Neutrophil (primary cell): ENCODE results near the gene TSPAN5.

Experiments
- H3K27ac ChIP-seq: fragments of 200-600 bp; sonication (generic); 2 replicates; pipeline ENCODE4 v1.5.1; 2016; ENCODE audit warnings: mild to moderate bottlenecking, moderate library complexity
- H3K27me3 ChIP-seq: fragments of 200-600 bp; sonication (generic); 2 replicates; pipeline ENCODE4 v1.6.0; 2016; ENCODE audit warnings: mild to moderate bottlenecking
- H3K36me3 ChIP-seq: fragments of 200-600 bp; sonication (generic); 2 replicates; pipeline ENCODE4 v1.5.1; 2017
- H3K4me1 ChIP-seq, 2 experiments: fragments of 200-600 bp in 1 of 2; sonication (generic) in 1 of 2; 1 replicate in 1 of 2; 2 replicates in 1 of 2; pipeline versions ENCODE4 v1.5.1 to v1.6.1; 2013 to 2016; ENCODE audit warnings: low read depth in 1 of 2, low read length in 1 of 2, mild to moderate bottlenecking in 1 of 2, moderate library complexity in 1 of 2; ENCODE audit not compliant: control insufficient read depth in 1 of 2, insufficient read depth in 1 of 2
- H3K4me3 ChIP-seq, 2 experiments: fragments of 200-600 bp in 1 of 2; sonication (generic) in 1 of 2; 1 replicate in 1 of 2; 2 replicates in 1 of 2; pipeline ENCODE4 v1.5.1; 2013 to 2016; ENCODE audit warnings: low read depth in 1 of 2, low read length in 1 of 2, mild to moderate bottlenecking in 1 of 2, moderate library complexity in 1 of 2
- H3K9me3 ChIP-seq: fragments of 200-600 bp; sonication (generic); 2 replicates; pipeline ENCODE4 v1.5.1; 2016
- TF ChIP-seq, protein P1 (sequence below): fragments of 200-600 bp; sonication (generic); IDR thresholded peaks from 2 replicates; pipeline ENCODE4 v1.5.1; 2016; ENCODE audit warnings: antibody characterized with exemption

The TSPAN5 gene

DNA sequence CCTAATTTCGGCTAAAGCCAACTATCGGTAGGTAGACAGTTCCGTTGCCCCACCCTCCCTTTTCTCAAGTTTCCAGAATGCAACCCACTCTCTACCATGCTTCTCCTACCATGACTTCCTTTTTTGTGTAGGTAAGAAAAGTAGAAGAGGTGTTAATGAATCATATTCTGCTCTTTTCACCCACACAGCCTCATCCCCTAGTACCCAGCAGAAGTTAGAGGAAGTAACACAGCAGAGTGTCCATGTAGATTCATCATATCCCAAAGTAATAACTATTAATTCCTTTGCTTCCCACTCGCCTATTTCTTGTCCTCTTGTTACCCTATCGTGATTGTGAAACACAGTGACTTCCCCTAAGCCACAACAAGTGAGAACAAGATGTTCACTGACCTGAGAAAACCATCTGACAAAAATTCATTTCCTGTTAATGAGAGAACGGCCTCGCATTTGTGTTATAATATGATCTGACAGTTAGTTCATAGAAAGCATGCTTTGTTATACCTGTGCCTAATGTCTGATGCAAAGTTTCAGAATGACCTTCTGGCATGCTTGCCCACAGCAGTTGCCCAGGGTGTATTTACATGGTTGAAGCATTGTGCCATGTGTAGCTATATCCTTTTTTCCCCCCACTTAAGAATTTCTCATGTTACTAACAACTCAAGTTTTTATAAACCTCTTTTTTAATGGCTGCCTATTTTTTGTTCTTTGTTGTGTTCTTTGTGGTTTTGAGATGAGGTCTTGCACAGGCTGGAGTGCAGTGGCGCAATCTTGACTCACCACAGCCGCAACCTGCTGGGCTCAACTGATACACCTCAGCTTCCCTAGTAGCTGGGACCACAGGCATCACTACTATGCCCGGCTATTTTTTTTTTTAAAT, 211.7 kb downstream of the TSPAN5 start:
- TF ChIP-seq, protein P1, sequence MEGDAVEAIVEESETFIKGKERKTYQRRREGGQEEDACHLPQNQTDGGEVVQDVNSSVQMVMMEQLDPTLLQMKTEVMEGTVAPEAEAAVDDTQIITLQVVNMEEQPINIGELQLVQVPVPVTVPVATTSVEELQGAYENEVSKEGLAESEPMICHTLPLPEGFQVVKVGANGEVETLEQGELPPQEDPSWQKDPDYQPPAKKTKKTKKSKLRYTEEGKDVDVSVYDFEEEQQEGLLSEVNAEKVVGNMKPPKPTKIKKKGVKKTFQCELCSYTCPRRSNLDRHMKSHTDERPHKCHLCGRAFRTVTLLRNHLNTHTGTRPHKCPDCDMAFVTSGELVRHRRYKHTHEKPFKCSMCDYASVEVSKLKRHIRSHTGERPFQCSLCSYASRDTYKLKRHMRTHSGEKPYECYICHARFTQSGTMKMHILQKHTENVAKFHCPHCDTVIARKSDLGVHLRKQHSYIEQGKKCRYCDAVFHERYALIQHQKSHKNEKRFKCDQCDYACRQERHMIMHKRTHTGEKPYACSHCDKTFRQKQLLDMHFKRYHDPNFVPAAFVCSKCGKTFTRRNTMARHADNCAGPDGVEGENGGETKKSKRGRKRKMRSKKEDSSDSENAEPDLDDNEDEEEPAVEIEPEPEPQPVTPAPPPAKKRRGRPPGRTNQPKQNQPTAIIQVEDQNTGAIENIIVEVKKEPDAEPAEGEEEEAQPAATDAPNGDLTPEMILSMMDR = no peak
- H3K9me3 ChIP-seq = no peaks in the 10 kb centered on the region
- peaks cover 18 to 23% of the 10 kb centered on the region in 2 experiments for H3K4me1 ChIP-seq
- H3K36me3 ChIP-seq = peaks cover 10% of the 10 kb centered on the region
- peak overlapping the region in 1 of 2 experiments; percentile 16 for H3K4me3 ChIP-seq
- H3K27me3 ChIP-seq = no peaks in the 10 kb centered on the region
- H3K27ac ChIP-seq = peak overlapping the region; percentile 52

DNA sequence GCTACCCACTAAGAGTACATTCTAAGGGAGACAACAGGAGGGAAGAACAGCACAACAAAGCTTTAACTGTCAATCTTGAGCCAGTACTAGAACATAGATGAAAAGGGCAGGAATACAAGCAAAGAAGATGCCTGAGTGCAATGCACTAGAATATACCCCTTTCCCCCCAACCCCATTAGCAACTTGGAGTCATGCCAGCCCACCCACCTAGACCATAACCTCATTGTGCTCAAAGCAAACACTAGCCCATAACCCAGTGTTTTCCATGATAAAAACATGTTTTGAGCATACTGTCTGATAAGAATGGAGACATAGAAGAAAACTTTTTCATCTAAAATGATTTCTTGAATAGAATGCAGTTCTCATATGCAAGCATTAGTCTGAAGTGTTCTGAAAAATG, 214.0 kb downstream of the TSPAN5 start:
- no peaks in the 10 kb centered on the region for H3K27me3 ChIP-seq
- H3K4me3 ChIP-seq = no peak overlapping the region
- no peaks in the 10 kb centered on the region for H3K9me3 ChIP-seq
- peaks cover 18 to 23% of the 10 kb centered on the region in 2 experiments for H3K4me1 ChIP-seq
- TF ChIP-seq, protein P1 = no peak
- peaks cover 10% of the 10 kb centered on the region for H3K36me3 ChIP-seq
- no peak overlapping the region for H3K27ac ChIP-seq

DNA sequence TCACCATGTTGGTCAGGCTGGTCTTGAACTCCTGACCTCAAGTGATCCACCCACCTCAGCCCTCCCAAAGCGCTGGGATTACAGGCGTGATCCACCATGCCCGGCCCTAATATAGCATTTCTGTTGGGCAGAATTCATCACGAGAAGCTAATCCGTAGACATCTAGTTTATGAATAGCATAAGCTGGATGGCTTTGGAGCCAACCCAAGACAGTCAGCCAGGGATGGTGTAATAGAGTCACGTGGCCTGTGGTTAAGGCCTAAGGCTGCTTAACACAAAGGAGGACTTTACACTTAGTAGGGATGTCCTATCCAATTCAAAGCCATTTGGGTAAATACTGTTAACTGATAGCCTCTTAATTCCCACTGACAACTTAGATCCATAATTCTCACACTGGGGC, 223.6 kb downstream of the TSPAN5 start:
- no peaks in the 10 kb centered on the region for H3K27me3 ChIP-seq
- H3K36me3 ChIP-seq = peaks cover 11% of the 10 kb centered on the region
- no peaks in the 10 kb centered on the region for H3K9me3 ChIP-seq
- no peak overlapping the region for H3K4me3 ChIP-seq
- TF ChIP-seq, protein P1 = no peak
- no peaks in the 10 kb centered on the region for H3K4me1 ChIP-seq
- H3K27ac ChIP-seq = no peak overlapping the region

DNA sequence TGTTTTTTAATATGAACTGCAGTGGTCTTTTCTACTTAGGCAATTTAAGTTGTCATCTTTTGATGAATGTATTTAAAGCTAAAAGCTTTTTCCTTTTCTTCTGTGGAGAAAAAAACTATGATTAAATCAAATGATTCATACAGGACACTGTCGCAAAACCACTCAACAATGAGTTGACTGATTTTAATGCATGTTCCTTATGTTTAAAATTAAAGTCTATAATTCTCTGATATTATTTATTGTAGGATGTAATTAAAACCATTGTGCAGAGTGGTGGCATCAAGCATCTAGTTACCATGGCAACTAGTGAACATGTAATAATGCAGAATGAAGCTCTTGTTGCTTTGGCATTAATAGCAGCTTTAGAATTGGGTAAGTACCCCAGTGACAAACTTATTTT, 224.7 kb downstream of the TSPAN5 start:
- TF ChIP-seq, protein P1 = no peak
- Histone ChIP-seq H3K4me3 (no peak overlapping the region), H3K9me3 (no peaks in the 10 kb centered on the region), H3K36me3 (peaks cover 11% of the 10 kb centered on the region), H3K27ac (no peak overlapping the region), H3K4me1 (no peaks in the 10 kb centered on the region), H3K27me3 (no peaks in the 10 kb centered on the region)

DNA sequence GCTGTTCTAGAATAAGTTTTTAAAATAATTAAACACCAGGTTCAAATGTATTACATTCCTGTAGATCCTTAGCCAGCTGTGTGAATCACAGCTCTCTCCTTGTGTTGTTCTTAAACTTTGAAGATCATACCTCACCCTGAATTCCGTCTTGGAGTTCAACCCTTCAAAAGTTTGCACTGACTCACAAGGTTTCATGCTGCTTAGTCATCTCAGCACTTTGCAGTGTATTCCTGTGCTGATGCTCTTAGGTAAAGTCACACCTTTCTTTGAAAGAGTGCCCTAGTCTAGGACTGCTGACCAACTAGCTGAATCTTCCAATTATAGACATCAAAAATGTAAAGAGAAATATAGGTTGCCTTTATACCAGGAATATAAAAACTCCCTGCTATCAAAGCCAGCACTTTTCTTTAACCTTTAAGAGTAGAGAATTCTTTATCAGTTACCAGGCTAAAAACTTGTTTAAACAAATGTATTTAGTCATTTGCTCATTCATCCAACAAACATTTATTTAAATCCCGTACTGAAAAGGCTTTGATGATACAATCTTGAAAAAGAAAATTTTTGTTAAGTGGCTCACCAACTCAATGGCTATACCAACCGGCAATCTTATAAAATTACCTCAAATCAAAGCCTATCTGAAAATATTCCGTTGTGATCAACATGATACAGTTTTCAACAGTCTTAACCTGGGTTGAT, 227.6 kb downstream of the TSPAN5 start:
- no peaks in the 10 kb centered on the region for H3K9me3 ChIP-seq
- peaks cover 6% of the 10 kb centered on the region for H3K36me3 ChIP-seq
- H3K27me3 ChIP-seq = no peaks in the 10 kb centered on the region
- TF ChIP-seq, protein P1 = no peak
- no peaks in the 10 kb centered on the region for H3K4me1 ChIP-seq
- H3K27ac ChIP-seq = no peak overlapping the region
- H3K4me3 ChIP-seq = no peak overlapping the region
